H1 (cell line): ENCODE measurements around the gene ABHD12. TPM values are rescaled to one million over a fixed set of nuclear protein-coding genes. Genes with fewer than 3 reads are reported as not detected.

Experiments used
- ASH2L ChIP-seq: fragments of 200-600, 300-600 bp; sonication (generic); IDR thresholded peaks from one replicate; pipeline ENCODE4 v1.7.1; 2017; ENCODE audit warnings: low read length
- PHF8 ChIP-seq: fragments of 200-600 bp; sonication (generic); conservative IDR thresholded peaks from 2 replicates; pipeline ENCODE4 v1.7.1; 2012; ENCODE audit warnings: low read depth, mild to moderate bottlenecking, inconsistent platforms, low read length, moderate library complexity
- polyA plus RNA-seq, 7 experiments: library from polyadenylated mRNA; depleted of rRNA in 3 of 7; stranded (reverse) in 5 of 7; unstranded in 2 of 7; fragments of >200 nt in 5 of 7; fragments of 200-250 nt in 2 of 7; gene quantifications; 1 replicate in 5 of 7; 2 replicates in 1 of 7; 4 replicates in 1 of 7; pipeline versions ENCODE4 v1.2.1 to v1.2.3, GENCODE V29; 2011 to 2013; ENCODE audit warnings: missing spikeins in 2 of 7, mixed read lengths in 2 of 7
- total RNA-seq: library from RNA; stranded (reverse); fragmentation: NEBNext Ultra II Directional; extraction: Animal tissue kit (Norgen Biotek cat#: 25700); gene quantifications from 2 replicates; pipeline ENCODE4 v1.2.1, GENCODE V29; 2021
- TF ChIP-seq, protein P1 (sequence below): IDR thresholded peaks from 2 replicates; pipeline ENCODE4 v1.6.1; 2012; ENCODE audit warnings: inconsistent platforms

ABHD12 gene
- total and polyA plus RNA-seq, 2 of the 8 experiments (the other 6 are each of a cell fraction or from before 2014, with no cell fraction given), result 31.3 to 59.5 TPM

DNA sequence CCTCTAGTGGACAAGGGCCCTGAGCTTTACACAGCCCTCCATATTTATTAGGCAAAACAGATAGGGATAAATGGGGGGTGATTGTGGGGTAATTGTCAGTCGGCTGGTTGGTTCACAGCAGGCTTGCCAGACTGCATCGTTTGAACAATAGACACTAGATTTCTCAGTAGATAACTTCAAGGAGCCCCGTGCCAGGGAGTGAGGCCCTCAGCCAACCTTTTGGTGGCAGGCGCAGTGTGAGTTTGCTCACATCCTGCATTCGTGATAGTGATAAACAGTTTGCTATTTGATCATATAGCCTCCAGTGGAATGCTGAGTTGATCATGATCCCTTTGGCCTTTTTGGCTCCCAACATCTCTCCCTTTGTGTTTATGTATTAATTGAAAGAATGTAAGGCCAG lies 3.6 kb upstream of the ABHD12 start (continued):
- TF ChIP-seq PHF8 (no peak), ASH2L (no peak)
- TF ChIP-seq, protein P1, sequence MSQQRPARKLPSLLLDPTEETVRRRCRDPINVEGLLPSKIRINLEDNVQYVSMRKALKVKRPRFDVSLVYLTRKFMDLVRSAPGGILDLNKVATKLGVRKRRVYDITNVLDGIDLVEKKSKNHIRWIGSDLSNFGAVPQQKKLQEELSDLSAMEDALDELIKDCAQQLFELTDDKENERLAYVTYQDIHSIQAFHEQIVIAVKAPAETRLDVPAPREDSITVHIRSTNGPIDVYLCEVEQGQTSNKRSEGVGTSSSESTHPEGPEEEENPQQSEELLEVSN, result no peak
